Measurements from ENCODE around the gene TMEM187.

The TMEM187 gene

GRCh38 chrX:154018518-154019060 lies 46.0 kb downstream of the TMEM187 start:
- no peak for DNase-seq (ENCODE audit: low read depth in 4 of 4, low spot score in 1 of 4)

DNA sequence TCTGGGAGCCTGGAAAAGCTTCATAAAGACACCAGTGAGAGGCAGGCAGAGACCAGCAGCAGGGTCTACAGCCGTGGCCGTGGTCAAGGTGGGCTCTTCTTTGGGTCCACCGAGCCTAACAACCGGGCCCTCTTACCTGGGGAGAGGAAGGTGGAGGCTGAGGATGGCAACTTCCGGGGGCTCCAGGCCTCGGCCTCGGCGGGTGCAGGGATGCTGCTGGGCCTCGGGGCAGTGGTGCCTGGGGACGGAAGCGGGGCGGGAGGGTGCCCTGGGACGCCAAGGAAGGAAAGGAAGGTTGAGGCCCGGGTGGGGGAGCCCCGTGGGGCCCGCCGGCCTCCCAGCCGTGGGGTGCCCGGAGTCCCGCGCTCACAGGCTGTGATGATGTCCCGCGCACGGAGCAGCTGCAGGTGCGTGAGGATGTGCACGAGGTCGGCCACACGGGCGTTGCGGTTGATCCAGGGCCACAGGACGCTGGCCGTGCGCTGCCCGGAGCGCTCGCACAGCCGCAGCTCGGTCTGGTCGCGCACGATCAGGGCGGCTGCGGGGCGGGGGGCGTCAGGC lies 46.6 kb downstream of the TMEM187 start:
- no peak for DNase-seq (ENCODE audit: low read depth in 4 of 4, low spot score in 1 of 4)

GRCh38 chrX:154019633-154020528 lies 47.3 kb downstream of the TMEM187 start, which contains the start of gene IRAK1:
Gene IRAK1, minus strand, starts transcription at chrX:154019902. Its CDS starts 90 bp downstream, at chrX:154019812.
- DNase-seq (ENCODE audit: low read depth in 4 of 4, low spot score in 1 of 4) = peak in 3 of 4 experiments; percentile 37 to 40 (median 38)

- DNase-seq (ENCODE audit: low read depth in 4 of 4, low spot score in 1 of 4) = no peak
These were observed 48.1 kb downstream of the TMEM187 start for GRCh38 chrX:154020536-154021115.

- peak in 1 of 4 experiments; percentile 21 for DNase-seq (ENCODE audit: low read depth in 4 of 4, low spot score in 1 of 4)
These were observed 48.6 kb downstream of the TMEM187 start for GRCh38 chrX:154021131-154021611.

DNA sequence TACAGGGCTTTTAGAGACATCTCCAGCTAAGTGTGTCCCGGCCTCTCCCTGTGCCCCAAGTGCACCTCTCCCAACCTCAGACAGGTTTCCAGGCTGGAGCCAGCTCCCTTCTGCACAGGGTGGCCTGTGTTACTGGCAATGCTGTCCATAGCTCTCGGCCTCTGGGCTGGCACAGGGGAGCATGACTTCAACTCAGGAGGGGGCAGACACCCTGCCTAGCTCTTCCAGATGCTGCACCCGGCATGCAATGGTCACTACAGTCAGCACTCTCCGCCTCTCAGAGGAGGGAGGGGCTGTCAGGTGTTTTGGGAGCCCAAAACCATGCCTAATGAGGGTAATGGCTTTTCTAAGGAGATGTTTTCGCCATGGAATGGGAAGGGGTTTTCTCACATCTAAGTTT lies 49.6 kb downstream of the TMEM187 start:
- no peak for DNase-seq (ENCODE audit: low read depth in 4 of 4, low spot score in 1 of 4)

DNA sequence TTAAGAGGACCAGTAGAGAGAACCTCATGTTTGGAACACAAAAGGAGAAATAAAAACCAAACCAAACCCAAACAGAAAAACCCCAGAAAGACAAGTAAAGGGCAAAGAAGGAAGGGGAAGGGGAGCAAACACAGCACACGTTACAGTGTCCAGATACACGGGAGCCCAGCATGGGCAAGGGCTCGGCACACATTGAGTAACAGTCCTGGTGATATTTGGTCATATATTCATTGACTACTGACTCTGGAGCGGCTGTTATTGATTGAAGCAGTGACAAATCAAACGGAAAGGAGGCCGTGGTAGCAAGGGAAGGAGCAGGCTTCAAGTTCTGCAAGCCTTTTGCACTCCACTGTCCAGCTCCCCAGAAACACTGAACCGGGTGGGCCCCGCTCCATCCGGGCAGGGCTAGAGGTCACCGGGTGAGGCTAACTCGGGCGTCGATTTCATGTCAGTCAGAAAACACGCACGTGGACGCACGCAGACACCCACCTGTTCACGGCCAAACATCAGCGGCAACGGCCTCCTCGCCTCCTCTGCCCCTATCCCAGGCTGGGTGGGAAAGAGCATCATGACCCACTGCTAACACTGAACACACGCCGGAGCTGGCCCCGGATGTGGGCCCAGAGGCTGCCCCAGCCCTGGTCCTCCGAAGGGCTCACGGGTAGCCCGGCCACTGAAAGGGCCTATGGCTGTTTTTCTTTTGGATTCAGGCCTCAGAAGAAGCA lies 50.9 kb downstream of the TMEM187 start:
- no peak for DNase-seq (ENCODE audit: low read depth in 4 of 4, low spot score in 1 of 4)

- DNase-seq (ENCODE audit: low read depth in 4 of 4, low spot score in 1 of 4) = no peak
These were observed 51.7 kb downstream of the TMEM187 start for GRCh38 chrX:154024271-154024670.

- no peak for DNase-seq (ENCODE audit: low read depth in 4 of 4, low spot score in 1 of 4)
These were observed 52.7 kb downstream of the TMEM187 start for GRCh38 chrX:154025230-154025629.

- DNase-seq (ENCODE audit: low read depth in 4 of 4, low spot score in 1 of 4) = no peak
These were observed 53.8 kb downstream of the TMEM187 start for GRCh38 chrX:154026136-154027021.

DNA sequence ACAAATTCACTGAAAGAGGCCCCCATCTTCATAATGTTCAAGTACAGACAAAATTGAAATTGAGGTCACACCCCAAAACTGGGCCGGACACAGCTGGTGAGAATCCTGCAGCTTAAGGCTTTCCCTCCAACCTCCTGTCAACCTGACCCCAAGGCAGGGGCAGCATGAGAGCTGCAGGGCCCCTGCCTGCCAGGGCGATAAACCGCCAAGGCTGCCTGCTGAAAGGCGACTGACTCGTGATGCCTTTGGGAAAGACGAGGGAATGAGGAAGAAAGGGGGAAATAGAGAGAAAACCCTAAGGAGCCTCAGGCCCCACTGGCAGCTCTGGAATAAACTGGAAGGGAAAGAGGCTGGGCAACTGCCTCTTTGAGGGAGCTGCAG lies 54.5 kb downstream of the TMEM187 start:
- DNase-seq (ENCODE audit: low read depth in 4 of 4, low spot score in 1 of 4) = no peak

DNA sequence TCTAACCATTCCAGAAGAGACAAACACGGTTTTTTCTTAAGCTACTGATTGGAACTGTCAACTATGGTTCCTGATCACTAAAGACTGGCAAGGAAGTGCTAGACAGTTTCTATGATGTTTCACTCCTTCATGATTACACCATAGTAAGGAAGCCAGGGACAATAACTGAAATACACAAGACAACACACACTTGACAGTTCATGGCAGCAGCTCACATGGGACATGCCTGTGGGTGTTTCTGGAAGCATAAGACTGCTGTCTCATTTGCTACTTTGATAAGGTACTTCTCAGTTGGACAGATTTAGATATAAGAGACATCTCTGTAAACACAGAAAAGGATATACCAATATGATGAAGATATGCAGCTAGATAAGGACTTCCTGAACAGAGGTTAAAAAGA lies 55.4 kb downstream of the TMEM187 start:
- no peak for DNase-seq (ENCODE audit: low read depth in 4 of 4, low spot score in 1 of 4)

- DNase-seq (ENCODE audit: low read depth in 4 of 4, low spot score in 1 of 4) = no peak
These were observed 56.1 kb downstream of the TMEM187 start for GRCh38 chrX:154028502-154029184.

GRCh38 chrX:154029439-154029838 lies 56.9 kb downstream of the TMEM187 start:
- no peak for DNase-seq (ENCODE audit: low read depth in 4 of 4, low spot score in 1 of 4)

- no peak for DNase-seq (ENCODE audit: low read depth in 4 of 4, low spot score in 1 of 4)
These were observed 57.7 kb downstream of the TMEM187 start for GRCh38 chrX:154030266-154030665.

GRCh38 chrX:154030715-154031305 lies 58.3 kb downstream of the TMEM187 start:
- no peak for DNase-seq (ENCODE audit: low read depth in 4 of 4, low spot score in 1 of 4)

DNA sequence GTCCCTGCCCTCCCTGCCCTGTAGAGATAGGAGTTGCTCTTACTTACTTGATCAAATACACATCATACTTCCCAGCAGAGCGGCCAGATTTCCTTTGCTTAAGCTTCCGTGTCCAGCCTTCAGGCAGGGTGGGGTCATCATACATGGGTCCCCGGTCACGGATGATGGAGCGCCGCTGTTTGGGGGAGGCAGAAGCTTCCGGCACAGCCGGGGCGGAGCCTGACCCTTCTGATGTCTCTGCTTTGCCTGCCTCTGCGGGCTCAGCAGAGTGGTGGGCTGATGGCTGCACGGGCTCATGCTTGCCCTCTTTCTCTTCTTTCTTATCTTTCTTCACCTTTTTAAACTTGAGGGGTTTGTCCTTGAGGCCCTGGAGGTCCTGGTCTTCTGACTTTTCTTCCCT lies 59.6 kb downstream of the TMEM187 start:
- no peak for DNase-seq (ENCODE audit: low read depth in 4 of 4, low spot score in 1 of 4)

GRCh38 chrX:154032653-154033052 lies 60.1 kb downstream of the TMEM187 start:
- no peak for DNase-seq (ENCODE audit: low read depth in 4 of 4, low spot score in 1 of 4)

Measured in stimulated activated CD4-positive, alpha-beta T cell treated with anti-CD3 and anti-CD28 coated beads, Interleukin-1b, Interleukin-23, amount 100 ng/mL, for 24 hours (primary cell).